Stimulated activated CD4-positive, alpha-beta T cell treated with anti-CD3 and anti-CD28 coated beads, TNF-alpha, amount 100 ng/mL, for 1 hour (primary cell): ENCODE measurements around the gene DPP6.

Source experiments
- DNase-seq, 3 donors: peaks; one replicate each; pipeline ENCODE4 v3.0.0-alpha.2; 2020; ENCODE audit warnings: low read depth in 3 of 3, low spot score in 1 of 3

The DPP6 gene

DNA sequence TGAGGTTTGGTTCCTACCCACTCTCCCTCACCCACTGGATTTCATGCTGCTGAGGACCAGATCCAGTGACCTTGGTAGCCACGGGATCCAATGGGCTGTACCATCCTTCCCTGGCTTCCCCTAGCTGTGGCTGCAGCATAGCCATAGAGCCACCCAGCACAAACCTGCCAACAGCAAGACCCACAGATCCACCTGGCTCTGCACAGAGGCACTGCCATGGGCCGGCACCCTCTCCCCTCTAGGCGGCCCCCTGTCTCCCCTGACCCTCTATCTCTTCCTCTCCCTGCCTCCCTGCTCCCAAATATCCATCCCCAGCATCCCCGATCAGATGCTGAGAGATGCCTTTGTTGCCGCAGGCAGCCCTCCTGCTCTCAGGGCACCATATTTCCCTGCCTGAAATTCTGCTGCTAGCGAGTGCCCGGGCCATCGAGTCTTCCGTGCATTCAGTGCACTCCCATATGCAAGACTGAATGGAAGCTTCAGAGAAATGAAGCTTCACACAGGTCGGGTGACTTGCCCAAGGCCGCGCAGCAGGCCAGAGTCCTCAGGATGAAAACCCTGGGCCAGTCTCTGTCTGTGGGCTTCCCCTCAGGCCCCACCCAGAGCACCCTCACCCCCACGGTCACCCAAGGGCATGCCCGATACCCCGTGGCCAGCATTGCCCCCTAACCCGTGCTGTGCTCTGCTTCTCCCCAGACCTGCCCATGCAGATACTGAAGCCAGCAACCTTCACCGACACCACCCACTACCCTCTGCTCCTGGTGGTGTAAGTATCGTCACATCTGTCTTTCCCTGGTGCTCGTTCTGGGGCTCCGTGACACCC lies 819.9 kb downstream of the DPP6 start:
- no peak for DNase-seq

DNA sequence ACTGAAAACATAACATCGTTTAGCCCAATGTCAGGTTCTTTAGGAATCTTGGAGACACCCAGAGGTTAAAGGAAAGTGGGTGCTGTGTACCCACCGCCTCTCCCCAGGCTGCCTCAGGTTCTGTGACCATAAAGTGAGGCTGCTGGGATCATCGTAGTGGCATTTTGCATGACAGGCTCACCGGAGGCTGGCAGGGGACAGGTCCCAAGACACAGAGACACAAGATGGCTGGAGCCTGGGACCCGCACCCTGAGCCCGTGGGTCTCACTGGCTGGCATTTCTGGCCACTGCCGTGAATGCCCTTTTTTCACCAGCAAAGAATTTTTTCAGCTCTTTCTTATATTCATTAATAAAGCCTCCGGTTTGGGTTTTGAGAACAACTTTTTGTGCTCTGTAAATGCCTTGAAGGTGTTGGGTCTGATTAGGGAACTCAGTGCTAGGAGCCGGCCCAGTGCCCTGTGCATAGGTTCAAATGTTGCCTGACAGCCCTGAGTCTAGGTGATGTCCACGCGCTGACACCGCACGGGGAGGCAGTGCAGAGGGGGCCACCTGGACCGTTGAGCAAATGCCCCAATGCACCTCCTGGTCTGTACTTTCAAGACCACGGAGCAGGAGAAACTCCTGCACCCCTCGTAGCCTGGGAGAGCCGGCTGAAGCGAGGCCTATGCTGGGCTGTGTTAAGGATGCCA lies 820.8 kb downstream of the DPP6 start:
- no peak for DNase-seq

DNA sequence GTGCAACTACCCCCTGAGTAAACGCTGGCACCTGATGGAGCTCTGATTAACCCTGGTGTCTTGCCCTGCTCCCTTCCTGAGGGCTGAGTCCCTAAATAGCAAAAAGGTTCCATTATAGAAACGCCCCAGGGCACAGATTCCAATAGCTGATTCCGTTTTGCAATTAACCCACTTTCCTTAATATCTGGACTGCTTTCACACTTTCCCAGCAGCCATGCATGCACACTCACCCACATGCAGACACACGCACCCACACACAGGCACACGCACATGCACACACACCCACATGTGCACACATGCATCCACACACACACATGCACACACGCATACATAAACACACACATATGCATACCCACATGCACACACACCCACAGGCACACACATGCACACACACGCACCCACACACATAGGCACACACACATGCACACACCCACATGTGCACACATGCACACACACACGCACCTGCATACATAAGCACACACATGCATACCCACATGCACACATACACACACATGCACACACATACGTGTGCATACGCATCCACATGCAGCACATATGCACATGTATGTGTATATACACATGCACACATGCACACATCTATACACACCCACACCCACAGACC lies 821.4 kb downstream of the DPP6 start:
- no peak for DNase-seq

DNA sequence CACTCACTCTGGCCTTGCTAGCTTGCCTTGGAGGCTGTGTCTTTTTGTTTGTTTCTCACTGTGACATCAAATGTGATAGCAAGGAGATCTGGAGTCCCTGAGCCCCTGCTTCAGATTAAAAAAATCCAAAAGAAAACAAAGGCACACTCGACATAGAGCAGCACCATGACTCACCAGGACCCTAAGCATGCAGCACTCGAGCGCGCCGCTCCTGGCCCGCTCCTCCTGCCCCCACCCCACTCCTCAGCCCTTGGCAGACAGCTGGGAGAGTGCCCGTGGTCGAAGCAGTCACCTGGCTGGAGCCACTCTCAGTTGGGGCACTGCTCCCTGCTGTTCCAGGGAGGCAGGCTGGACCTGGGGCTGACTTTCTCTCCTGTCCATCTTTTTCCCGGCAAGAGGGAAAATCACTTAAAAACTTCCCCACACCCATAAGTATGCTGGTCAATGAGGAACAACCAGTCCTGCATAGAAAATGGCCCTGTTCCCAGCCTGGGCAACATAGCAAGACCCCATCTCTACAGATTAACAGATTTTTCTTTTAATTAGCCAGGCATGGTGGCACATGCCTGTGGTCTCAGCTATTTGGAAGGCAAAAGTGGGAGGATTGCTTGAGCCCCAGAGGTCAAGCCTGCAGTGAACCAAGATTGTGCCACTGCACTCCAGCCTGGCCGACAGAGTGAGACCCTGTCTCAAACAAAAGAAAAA lies 822.4 kb downstream of the DPP6 start:
- no peak for DNase-seq

DNA sequence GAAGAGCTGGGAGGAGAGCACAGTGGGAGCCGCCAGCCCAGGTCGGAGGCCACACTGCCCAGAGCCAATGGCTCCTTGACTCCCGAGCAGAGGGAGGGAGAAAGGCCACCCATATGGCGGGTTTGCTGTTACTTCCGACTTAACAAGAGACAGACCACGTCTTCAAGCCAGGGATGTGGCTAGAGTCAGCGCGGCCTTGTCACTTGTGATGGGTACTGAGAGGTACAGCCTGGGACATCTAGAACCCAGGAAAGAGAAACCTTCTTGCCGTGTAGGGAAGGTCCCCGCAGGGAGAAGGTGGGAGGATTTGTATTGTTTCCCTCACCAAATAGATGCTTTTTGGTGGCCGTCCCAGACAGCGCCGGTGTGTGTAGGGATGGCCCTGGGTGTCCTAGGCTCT lies 823.1 kb downstream of the DPP6 start:
- DNase-seq: no peak

DNA sequence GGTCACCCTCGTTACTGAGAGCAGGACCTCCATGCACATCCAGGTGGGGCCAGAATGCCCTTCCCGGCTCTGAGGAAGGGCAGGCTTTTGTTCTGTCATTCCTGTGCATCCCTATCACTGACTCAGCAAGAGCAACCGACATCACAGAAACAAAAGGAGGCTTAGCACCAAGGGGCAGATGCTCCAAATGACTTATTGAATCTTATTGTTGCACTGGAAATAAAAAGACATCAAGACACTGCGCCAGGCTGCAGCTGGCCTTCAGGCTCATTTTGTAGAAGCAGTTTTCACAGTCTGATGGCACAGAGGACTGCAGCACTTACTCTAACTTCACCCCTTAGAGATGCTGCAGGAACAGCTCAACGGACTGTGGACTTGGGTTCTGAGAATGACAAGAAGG lies 824.3 kb downstream of the DPP6 start:
- DNase-seq: no peak

DNA sequence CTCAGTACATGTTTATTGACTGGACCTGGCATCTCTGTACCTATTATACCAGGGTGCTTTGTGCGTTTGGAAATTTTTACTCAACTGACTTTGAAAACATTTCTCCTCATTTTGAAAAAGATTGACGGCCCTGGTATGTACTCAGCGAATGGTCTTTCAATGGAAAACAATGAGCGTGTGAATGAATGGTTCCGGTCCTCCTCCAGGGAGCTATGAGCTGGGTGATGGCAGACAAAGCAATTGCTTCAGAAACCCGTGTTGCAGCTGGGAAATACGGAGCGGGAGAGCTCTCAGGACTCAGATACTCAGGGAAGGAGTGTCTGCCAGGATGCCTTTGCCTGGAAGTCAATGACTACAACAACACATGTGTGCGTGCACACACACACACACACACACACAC lies 824.8 kb downstream of the DPP6 start:
- no peak for DNase-seq

DNA sequence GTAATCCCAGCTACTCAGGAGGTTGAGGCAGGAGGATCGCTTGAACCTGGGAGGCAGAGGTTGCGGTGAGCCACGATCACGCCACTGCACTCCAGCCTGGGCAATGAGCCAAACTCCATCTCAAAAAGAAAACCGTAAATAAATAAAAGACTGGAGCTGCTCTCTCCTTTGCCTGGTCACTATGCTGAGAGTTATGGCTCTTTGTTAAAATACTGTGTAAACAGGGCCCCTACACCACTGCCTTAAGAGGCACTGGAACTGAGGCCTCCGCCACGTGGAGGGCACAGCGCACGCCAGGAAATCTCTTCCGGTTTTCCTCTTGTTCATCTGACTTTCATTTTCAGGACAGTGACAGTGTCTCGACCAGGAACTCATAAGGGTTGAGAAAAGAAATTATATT lies 827.4 kb downstream of the DPP6 start:
- DNase-seq: no peak

DNA sequence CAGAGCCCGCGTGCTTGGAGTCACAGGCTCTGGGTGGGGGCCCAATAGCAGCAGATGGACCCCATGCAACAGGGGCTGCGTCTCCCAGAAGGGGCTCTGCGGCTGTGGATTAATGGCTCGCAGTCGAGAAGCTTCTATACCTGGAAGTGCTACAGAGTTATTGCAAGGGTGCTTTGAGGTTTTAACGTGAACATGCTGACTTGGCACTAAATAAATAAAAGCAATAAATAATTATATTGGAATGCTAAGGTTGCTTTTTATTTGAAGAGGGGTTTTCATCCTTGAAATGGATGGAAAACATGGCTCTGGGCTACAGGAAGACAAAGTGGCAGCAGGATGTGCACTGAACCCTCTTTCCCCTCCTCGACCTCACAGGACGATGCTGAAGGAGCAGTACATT lies 828.3 kb downstream of the DPP6 start:
- DNase-seq: no peak

DNA sequence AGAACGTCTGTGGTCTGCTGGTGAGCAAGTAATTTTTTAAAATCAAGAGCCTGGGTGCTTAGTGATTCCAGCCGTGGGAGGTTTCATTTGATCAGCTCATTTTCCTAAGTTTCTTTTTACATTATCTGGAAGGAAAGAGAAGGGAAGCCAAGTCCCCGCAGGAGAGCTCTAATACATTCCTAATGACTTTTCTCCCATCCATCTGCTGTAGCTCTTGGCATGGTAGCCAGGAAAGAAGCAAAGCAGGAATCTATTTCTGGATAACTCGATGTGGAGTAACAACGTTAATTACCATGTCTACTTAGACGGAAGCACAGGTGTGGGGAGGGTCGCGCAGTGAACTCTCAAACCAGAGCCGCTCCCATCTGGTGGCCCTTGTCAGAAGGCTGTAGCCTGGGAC lies 828.8 kb downstream of the DPP6 start:
- DNase-seq: no peak

DNA sequence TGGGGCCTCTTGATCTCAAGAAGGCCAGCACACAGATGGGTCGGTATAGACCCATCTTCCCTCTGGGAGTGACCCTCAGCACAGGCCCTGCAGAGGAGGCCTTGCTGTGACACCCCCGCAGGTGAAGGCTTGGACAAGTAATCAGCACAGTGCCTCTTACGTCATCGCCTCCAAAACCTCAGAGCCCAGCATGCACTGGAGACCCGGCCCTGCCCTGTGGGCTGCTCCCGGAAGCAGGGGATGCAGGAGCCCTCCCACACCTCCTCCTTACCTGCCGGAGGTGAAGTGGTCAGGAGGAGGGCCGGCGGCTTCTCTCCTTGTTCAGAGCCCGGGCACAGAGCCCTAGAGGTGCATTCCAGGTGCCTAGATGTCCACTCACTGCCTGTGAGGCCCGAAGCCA lies 829.3 kb downstream of the DPP6 start:
- DNase-seq: no peak

DNA sequence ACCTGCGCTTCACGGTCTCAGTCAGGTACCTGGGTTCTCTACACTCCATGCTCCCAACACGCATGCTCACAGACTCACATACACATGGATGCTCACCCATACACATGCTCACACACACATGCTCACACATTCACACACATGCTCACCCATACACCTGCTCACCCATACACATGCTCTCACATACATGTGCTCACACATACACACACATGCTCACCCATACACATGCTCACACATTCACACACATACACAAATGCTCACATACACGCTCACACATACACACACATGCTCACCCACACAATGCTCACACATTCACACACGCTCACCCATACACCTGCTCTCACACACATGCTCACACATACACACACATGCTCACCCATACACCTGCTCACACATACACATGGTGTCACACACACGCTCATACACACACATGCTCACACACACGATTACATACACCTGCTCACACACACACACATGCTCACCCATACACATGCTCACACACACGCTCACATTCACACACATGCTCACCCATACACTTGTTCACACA lies 830.8 kb downstream of the DPP6 start:
- no peak for DNase-seq

DNA sequence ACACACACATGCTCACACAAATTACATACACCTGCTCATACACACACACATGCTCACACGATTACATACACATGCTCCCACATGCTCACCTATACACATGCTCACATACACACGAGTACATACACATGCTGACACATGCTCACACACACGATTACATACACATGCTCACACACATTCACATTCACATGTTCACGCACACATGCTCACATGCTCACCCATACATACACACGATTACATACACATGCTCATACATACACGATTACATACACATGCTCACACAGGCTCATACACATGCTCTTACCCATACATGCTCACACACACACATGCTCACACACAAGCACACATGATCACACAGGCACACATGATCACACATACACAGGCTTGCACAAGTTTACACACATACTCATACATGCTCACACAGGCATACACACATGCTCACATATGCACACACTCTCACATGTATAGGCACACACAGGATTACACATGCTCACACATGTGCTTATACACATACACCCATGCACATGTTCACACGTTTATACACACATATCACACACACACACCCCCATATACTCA lies 832.2 kb downstream of the DPP6 start:
- no peak for DNase-seq

DNA sequence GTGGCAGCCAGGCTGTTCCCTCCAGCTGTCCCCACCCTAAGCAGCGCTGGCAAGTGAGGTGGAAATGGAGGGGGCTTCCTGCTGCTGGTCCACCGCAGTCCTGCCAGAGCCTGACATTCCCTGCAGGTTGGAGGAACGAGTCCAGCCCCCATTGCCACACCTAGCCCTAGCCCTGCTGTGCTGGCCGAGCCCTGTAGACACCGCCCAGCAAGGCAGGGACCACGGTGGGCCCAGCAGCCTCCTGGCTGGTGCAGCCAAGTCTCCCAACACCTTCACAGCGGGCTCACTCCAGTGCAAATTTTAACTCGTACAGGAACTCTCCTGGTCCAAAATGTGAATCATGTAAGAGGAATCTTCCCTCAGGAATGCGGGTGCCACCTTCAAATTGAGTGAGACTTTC lies 834.4 kb downstream of the DPP6 start:
- no peak for DNase-seq

DNA sequence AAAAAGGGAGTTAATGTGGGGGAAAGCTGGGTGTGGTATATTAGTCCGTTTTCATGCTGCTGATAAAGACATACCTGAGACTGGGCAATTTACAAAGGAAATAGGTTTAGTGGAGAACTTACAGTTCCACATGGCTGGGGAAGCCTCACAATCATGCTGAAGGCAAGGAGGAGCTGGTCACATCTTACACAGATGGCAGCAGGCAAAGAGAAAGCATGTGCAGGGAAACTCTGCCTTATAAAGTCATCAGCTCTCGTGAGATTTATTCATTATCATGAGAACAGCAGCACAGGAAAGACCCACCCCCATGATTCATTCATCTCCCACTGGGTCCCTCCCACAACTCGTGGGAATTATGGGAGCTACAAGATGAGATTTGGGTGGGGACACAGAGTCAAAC lies 836.5 kb downstream of the DPP6 start:
- DNase-seq: no peak

DNA sequence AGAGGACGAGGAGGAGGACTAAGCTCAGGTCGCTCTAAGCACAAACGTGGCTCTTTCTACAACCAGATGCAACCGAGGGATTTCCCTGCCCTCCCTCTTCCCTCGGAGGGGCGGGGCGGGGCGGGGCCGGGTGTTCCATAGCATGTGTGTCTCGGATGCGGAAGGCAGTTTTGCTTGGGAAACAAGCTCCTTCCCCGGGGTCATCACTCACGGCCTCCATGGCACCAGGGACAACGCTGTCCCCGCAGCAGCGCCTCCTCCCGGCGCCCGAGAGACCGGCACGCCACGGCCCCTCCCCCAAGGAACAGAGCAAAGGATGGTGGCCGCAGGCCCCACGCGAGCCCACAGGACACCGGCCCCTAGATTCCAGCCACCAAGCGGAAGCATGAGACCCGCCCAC lies 840.3 kb downstream of the DPP6 start:
- DNase-seq: no peak

DNA sequence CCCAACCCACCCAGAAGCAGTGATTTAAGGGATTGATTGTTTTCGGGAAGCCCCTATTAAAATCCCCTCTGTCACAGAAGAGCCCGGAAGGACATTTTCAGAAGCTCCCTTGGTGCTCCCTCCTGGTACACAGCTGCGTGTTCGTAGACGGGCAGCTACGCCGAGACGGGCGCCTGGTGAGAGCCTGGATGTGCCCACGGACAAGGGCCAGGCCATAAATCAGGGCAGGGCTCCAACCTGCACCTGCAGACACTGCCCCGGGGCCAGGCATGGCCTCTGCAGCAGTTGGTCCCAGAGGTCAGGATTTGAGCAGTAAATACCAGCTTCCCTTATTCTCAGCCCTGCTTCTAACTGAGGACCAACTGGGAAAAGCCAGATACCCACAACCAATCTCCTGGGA lies 843.9 kb downstream of the DPP6 start:
- no peak for DNase-seq

DNA sequence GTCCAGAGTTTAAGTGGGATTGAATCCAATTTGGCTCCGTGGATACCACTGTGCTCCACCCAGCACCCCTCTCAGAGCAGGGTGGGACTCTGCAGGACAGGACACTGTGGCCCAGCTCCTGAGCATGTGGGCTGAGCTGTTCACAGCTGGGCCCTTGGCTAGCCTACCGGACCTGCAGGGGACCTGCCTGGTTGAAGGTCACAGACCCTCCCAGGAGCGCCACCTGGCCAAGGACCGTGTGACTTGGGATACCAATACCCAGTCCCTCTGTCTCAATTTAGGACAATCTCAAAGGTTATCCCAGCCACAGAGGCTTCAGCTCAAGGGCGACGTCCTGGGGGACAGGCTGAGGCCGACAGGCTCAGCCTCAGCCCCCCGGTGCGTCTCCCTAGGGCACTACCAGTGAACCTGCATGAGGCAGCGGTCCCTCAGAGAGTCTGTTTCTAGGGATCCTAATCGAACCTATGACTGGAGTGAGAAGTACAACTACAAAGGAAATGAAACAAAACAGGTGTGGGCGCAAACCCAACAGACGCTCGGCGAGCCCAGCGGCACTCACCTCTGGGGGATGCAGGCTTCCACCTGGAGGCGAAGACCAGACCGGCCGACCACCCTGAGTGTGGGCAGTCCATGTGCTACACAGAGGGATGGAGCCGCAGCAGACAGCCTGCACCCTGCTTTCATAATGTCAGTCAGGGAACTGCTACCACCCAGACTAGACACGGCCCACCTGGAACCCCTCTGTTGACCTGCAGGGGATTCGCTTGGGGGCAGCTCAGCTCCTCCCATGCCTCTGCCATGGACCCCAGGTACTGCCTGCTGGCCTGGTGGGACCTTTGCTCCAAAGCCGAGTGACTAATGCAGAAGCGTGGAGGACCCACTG lies 847.0 kb downstream of the DPP6 start:
- DNase-seq: no peak

DNA sequence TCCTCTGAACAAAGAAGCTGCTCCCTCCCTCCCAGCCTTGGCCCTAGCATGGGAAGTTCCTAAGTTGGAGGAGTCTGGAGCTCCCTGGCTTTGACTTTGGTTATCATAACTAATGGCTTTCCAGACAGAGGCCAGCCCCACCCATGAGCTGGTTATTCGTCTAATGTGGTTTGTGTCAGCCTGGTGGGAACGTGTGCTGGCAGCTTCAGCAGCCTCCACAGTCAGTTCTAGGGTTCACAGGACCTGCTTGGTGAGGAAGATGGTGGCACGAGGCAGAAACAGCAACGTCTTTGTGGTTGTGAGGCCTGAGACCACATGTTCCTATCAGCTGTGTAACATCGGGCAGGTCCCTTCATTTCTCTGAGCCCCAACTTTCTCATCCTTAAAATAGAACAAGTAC lies 847.7 kb downstream of the DPP6 start:
- DNase-seq: no peak

DNA sequence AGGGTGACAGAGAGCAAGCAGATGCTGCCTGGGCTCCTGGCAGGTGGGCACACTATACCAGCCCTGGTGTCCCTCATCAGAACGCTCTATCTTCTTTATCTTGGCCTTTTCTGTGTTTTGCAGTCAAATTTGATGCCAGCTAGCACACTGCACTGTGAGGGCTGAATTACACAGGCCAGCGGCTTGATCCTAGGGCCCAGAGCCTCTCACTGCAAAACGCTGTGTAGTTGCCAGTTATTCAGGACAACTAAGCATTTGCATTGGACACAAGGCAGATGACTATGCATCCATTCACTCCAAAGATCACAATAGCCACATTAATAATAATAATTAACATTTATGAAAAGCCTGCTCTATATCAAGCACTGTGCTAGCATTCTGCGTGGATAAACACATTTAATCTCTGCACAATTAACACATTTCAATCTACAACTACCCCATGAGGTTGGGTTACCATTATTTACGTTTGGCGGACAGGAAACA lies 850.4 kb downstream of the DPP6 start:
- no peak for DNase-seq
